NCI-H1417 (cell line): ENCODE measurements around the gene TARBP1.
"Not testable (repeated sequence)": the region's sequence is repeated elsewhere in the genome, so short reads cannot be mapped to it uniquely, and the experiment has no call there.

ENCODE experiments used
- DNase-seq, 3 experiments: peaks; one replicate each; lab custom pipeline; 2025; lab: John Stamatoyannopoulos, UW

TARBP1 gene

GRCh38 chr1:234437423-234438171 is 41.4 kb downstream of the TARBP1 start:
- no peak for DNase-seq

DNA sequence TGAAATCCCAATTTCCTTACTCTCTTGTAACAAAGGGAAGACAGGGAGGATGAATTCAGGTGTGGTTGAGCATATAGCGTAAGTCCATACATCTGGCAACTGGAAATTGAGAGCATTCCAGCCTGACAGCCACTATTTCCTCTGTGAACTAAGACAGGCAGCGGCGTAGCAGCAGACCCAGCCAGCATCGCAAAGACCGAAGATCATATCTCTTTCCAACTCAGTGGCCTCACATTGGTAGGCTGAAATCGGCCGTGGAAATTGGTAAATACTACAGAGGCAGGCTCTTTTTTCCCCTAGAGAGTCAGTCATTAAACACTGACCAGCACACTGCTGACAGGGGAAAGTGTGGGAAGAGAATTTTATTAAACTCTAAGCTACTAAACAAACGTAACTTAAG is 43.4 kb downstream of the TARBP1 start:
- DNase-seq = no peak

DNA sequence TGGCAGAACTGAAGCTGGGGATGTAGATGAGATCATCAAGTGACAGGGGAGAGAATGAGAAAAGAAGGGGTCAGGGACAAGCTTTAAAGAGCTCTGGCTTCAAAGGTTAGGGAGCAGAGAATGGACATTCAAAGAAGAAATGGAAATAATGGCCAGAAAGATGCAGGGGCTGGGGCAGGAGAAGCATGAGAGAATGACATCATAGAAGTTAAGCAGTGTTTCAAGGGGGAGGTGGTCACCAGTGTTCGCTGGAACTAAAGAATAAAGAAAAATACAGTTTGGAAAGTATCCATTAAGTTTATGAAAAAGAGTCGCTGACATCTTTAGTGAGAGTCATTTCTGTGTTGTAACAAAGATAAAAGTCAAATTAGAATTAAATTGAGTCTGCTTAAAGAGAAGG is 44.3 kb downstream of the TARBP1 start:
- DNase-seq = no peak

- DNase-seq = no peak
Observed at GRCh38 chr1:234433563-234434285, 45.3 kb downstream of the TARBP1 start.

- no peak for DNase-seq
Observed at GRCh38 chr1:234431255-234431654, 47.7 kb downstream of the TARBP1 start.

DNA sequence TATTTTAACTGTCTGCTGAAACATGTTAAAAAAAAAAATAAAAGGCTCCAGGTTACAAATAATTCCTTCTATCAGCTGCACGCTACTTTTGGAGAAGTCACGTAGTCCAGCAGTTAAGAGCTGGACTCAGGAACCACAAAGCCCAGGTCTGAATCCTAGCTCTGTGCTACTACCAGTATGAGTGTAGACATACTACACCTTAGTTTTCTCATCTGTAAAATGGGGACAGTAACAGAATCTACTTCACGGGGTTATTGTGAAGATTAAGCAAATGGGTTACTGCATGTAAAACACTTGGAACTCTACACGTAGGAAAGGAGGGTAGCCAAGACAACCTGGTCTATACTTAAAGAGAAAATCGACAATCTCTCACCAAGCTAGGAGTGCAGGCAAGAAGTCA is 48.3 kb downstream of the TARBP1 start:
- DNase-seq = no peak

- DNase-seq = no peak
Observed at GRCh38 chr1:234429434-234429806, 49.6 kb downstream of the TARBP1 start.

DNA sequence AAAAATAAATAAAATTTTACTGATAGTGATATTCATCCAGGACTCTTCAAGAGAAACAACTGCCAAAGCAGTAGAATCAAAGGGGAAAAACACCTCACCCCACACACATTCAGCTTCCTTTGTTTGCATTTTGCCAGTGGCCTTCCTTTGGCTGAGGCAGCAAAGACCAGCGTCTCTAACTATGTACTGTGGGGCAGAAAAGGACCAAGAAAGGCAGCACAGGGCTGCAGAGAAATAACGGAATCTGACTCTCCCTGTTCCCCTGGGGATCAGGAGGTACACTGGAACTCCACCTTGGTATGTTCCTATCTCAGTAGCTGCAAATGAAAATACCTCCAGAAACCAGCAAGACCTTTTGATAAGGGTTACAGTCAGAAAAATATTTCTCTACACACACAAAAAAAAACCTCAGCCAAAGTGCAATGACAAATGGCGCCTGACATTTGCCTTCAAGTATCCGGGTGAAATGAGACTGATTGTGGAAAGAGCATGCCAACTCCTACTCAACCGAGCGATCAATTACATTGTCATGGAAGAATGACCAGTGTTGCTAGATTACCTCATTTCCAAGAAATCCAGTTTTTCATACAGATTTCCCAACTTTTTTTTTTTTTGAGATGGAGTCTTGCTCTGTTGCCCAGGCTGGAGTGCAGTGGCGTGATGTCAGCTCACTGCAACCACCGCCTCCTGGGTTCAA is 50.9 kb downstream of the TARBP1 start:
- no peak for DNase-seq

GRCh38 chr1:234413990-234414389 is 65.0 kb downstream of the TARBP1 start:
- no peak for DNase-seq

- DNase-seq = no peak
Observed at GRCh38 chr1:234413485-234413884, 65.5 kb downstream of the TARBP1 start.

GRCh38 chr1:234412830-234413229 is 66.1 kb downstream of the TARBP1 start:
- no peak for DNase-seq

- DNase-seq = peak in 1 of 3 experiments; percentile 3
Observed at GRCh38 chr1:234409328-234409727, 69.7 kb downstream of the TARBP1 start.

DNA sequence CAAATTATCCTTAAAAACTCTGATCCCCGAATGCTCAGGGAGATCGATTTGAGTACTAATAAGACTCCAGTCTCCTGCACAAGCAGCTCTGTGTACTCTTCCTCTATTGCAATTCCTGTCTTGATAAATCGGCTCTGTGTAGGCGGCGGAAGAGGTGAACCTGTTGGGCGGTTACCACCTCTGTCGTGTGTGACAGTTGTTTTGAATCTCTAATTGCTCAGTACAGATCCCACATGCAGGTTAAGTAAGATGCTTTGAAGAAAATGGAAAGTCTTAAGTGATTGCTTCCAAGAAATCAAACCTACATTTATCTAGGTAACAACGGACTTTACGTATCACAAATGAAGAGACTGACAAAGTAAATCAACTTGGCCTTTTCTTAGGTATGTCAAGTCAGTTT is 70.2 kb downstream of the TARBP1 start:
- no peak for DNase-seq

DNA sequence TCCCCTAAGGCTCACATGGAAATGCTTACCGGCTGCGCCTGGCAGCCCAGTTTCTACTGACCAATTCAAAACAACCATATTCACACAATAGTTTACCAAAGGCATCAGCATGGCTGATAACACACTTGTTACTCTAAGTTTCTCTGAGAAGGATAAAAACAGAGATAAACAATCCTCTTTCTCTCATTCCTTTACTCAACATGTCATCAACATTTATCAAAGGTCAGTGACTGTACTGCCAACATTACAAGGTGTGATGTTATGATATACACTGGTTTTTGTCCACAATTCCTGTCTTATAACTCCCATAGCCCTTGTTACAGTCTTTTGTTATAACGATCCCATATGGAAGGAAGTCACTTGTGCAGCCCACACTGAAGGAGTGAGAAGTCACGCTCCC is 72.1 kb downstream of the TARBP1 start:
- no peak for DNase-seq

GRCh38 chr1:234405676-234406075 is 73.3 kb downstream of the TARBP1 start:
- no peak for DNase-seq

DNA sequence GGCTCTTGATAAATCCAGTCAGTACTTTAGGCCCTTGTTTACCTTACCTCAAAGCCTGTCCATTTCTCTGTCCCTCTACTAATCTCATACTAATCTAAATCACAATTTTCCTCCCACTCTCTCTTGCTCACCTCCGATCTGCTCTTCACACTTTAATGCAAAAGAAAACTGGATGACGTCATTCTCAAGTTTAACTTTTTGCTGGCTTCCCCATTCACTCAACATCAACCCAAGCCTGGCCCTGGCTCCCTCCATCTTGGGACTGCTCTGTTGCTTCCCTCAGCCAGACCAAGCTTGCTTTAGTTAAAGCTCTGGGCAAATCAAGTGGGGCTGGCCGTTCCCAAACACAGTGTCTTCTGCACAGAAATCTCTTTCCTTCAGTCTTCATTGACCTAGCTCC is 76.0 kb downstream of the TARBP1 start:
- no peak for DNase-seq

DNA sequence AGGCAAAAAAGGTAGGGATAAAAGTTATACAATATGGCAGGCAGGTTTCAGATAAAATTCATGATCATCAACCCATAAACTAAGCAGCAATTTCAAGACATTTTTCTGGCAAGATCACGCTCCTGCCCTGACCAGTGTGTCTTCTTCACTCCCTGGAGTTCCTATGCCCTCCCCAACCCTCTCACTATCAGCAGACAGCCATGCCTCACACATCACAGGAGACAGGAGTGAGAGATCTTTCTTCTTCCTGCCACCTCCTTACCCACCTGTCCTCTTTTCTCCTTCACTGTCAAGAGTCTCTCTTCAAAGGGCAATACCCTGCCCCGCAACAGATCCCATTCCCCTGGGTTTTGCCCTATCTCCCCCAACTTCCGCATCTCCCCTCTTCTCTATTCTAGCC is 77.3 kb downstream of the TARBP1 start:
- DNase-seq = no peak

GRCh38 chr1:234400773-234401172 is 78.2 kb downstream of the TARBP1 start:
- DNase-seq = no peak

DNA sequence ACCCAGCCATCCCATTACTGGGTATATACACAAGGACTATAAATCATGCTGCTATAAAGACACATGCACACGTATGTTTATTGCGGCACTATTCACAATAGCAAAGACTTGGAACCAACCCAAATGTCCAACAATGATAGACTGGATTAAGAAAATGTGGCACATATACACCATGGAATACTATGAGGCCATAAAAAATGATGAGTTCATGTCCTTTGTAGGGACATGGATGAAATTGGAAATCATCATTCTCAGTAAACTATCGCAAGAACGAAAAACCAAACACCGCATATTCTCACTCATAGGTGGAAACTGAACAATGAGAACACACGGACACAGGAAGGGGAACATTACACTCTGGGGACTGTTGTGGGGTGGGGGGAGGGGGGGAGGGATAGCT is 79.5 kb downstream of the TARBP1 start:
- DNase-seq = not testable (repeated sequence)

DNA sequence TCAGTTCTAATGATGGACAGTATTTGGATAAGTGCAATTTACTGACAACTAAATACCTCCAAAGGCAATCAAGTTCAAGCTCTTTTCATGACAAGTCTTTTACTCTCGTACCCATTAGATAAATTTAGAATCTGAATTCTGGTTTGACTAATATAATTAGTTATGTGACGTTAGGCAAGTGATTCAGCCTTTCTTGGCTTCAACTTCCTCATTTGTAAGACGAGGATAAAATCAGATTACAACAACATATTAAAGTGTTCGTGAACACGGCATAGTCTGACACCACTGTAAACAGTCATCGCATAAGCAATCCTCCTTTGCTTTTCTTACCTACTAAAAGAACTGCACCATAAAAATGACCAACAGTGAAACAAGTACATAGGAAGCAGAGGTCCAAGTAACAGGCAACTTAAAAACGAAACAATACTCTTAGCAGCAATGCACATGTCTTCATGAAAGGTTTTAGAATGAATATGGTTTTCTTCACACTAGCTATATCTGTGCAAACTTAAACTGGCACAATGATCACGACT is 80.1 kb downstream of the TARBP1 start:
- no peak for DNase-seq

- no peak for DNase-seq
Observed at GRCh38 chr1:234397732-234398131, 81.2 kb downstream of the TARBP1 start.

DNA sequence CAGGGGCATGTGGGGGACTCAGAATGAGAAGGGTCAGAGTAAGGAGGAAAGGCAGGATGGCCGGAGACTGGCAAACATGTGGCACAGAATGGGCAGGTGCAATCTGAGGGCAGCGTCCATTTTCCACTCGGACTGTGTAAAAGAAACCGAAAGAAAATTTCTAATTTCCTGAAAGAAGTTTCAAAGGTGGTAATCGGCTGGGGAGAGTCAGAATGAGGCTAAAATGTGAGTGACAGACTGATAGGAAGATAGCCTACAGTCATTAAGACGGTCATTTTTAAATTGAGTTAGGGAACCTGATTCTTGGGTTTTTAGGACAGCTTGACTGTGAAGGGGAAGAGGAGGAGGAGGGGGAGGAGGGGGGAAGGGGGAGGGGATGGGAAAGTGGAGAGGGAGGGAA is 82.1 kb downstream of the TARBP1 start:
- DNase-seq = no peak

GRCh38 chr1:234396092-234396491 is 82.9 kb downstream of the TARBP1 start:
- DNase-seq = no peak
